Measurements from ENCODE around the gene SCMH1.

SCMH1 gene

DNA sequence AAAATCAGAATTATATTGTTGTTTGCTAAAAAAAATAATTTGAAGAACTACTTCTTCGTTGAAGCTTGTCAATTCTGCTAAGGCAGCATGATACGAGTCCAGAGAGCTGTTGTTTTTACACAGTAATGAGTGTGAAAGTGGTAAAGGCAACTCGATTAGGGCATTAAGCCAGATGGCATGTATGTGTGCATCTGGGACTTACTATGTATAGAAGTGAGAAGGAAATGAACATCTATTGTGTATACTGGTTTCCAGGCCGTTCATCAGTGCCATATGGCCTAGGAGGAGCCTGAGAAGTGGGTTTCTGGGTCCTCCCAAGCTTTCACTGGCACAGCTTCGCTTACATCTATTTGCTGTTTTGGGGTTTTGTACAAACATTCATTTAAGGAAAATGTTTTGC lies 256.9 kb downstream of the SCMH1 start:
- TF ChIP-seq FOXM1 (IDR thresholded peaks at IDR 0.05; ENCODE audit: borderline replicate concordance, low read depth) = no peak
- no peak for TF ChIP-seq TAF1 (IDR thresholded peaks at IDR 0.05; ENCODE audit: low read depth)
- no peak for TF ChIP-seq CREB1 (IDR thresholded peaks at IDR 0.05; ENCODE audit: low read depth)
- TF ChIP-seq ZBTB7A (IDR thresholded peaks at IDR 0.05; ENCODE audit: low read depth) = no peak
- TF ChIP-seq, protein P1, sequence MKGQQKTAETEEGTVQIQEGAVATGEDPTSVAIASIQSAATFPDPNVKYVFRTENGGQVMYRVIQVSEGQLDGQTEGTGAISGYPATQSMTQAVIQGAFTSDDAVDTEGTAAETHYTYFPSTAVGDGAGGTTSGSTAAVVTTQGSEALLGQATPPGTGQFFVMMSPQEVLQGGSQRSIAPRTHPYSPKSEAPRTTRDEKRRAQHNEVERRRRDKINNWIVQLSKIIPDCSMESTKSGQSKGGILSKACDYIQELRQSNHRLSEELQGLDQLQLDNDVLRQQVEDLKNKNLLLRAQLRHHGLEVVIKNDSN (IDR thresholded peaks at IDR 0.05) = no peak

DNA sequence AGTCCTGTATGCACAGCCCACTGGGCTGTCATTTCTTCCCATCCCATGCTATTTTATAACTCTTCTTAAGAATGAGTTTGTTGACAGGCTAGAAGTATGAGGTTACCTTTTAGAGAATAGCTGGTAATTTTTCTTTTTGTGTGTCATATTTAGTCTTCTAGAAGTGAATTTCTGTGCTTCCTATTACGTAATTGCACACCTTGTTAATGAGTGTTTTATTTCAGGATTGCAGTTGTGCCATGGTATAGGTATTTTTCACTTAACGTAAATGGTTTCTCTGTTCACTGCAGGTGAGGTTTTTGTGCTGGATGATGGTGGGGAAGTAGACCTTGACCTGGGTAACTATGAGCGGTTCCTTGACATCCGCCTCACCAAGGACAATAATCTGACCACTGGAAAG lies 257.6 kb downstream of the SCMH1 start:
- TF ChIP-seq TCF12 (IDR thresholded peaks at IDR 0.05; ENCODE audit: low read depth) = no peak
- no peak for TF ChIP-seq RAD21 (IDR thresholded peaks at IDR 0.05; ENCODE audit: low read depth)
- no peak for TF ChIP-seq CREB1 (IDR thresholded peaks at IDR 0.05; ENCODE audit: low read depth)
- TF ChIP-seq, protein P2, sequence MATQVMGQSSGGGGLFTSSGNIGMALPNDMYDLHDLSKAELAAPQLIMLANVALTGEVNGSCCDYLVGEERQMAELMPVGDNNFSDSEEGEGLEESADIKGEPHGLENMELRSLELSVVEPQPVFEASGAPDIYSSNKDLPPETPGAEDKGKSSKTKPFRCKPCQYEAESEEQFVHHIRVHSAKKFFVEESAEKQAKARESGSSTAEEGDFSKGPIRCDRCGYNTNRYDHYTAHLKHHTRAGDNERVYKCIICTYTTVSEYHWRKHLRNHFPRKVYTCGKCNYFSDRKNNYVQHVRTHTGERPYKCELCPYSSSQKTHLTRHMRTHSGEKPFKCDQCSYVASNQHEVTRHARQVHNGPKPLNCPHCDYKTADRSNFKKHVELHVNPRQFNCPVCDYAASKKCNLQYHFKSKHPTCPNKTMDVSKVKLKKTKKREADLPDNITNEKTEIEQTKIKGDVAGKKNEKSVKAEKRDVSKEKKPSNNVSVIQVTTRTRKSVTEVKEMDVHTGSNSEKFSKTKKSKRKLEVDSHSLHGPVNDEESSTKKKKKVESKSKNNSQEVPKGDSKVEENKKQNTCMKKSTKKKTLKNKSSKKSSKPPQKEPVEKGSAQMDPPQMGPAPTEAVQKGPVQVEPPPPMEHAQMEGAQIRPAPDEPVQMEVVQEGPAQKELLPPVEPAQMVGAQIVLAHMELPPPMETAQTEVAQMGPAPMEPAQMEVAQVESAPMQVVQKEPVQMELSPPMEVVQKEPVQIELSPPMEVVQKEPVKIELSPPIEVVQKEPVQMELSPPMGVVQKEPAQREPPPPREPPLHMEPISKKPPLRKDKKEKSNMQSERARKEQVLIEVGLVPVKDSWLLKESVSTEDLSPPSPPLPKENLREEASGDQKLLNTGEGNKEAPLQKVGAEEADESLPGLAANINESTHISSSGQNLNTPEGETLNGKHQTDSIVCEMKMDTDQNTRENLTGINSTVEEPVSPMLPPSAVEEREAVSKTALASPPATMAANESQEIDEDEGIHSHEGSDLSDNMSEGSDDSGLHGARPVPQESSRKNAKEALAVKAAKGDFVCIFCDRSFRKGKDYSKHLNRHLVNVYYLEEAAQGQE (IDR thresholded peaks at IDR 0.05; ENCODE audit: low read depth) = no peak
- no peak for TF ChIP-seq NFIC (IDR thresholded peaks at IDR 0.05)
- TF ChIP-seq TEAD4 (IDR thresholded peaks at IDR 0.05) = no peak
- no peak for TF ChIP-seq ZBTB7A (IDR thresholded peaks at IDR 0.05; ENCODE audit: low read depth)
- no peak for TF ChIP-seq TAF1 (IDR thresholded peaks at IDR 0.05; ENCODE audit: low read depth)
- TF ChIP-seq YY1 (IDR thresholded peaks at IDR 0.05; ENCODE audit: low read depth) = no peak
- no peak for TF ChIP-seq EGR1 (IDR thresholded peaks at IDR 0.05)
- TF ChIP-seq FOXM1 (IDR thresholded peaks at IDR 0.05; ENCODE audit: borderline replicate concordance, low read depth) = no peak
- TF ChIP-seq CEBPB (IDR thresholded peaks at IDR 0.05) = no peak
- TF ChIP-seq EP300 (IDR thresholded peaks at IDR 0.05; ENCODE audit: borderline replicate concordance) = no peak
- TF ChIP-seq, protein P1 (IDR thresholded peaks at IDR 0.05) = no peak

DNA sequence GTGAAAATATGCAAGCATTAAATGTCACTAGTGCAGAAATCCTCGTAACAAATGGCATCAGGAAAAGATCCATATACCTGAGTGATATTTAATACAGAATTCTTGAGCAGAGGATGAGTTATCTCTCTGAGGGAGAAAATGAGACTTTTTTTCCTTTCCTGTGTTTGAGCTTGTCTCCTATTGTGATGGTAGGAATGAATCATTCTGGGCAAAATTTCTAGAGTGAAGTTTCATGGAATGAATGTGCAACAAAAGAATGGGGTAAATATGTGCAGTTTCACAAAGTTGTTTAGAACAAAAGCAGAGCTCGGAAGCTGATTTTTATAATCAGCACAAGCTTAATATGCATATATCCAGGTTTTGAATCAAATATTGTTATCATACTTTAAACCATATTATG lies 258.0 kb downstream of the SCMH1 start:
- TF ChIP-seq TCF12 (IDR thresholded peaks at IDR 0.05; ENCODE audit: low read depth) (no peak), RAD21 (IDR thresholded peaks at IDR 0.05; ENCODE audit: low read depth) (no peak), EGR1 (IDR thresholded peaks at IDR 0.05) (no peak), NFIC (IDR thresholded peaks at IDR 0.05) (no peak), YY1 (IDR thresholded peaks at IDR 0.05; ENCODE audit: low read depth) (no peak), FOXM1 (IDR thresholded peaks at IDR 0.05; ENCODE audit: borderline replicate concordance, low read depth) (no peak), CEBPB (IDR thresholded peaks at IDR 0.05) (no peak), CREB1 (IDR thresholded peaks at IDR 0.05; ENCODE audit: low read depth) (no peak), TEAD4 (IDR thresholded peaks at IDR 0.05) (no peak), EP300 (IDR thresholded peaks at IDR 0.05; ENCODE audit: borderline replicate concordance) (no peak), ZBTB7A (IDR thresholded peaks at IDR 0.05; ENCODE audit: low read depth) (no peak)
- TF ChIP-seq, protein P3, sequence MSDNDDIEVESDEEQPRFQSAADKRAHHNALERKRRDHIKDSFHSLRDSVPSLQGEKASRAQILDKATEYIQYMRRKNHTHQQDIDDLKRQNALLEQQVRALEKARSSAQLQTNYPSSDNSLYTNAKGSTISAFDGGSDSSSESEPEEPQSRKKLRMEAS (IDR thresholded peaks at IDR 0.05) = no peak
- TF ChIP-seq, protein P1 (IDR thresholded peaks at IDR 0.05) = no peak
- TF ChIP-seq, protein P2 (IDR thresholded peaks at IDR 0.05; ENCODE audit: low read depth) = no peak

DNA sequence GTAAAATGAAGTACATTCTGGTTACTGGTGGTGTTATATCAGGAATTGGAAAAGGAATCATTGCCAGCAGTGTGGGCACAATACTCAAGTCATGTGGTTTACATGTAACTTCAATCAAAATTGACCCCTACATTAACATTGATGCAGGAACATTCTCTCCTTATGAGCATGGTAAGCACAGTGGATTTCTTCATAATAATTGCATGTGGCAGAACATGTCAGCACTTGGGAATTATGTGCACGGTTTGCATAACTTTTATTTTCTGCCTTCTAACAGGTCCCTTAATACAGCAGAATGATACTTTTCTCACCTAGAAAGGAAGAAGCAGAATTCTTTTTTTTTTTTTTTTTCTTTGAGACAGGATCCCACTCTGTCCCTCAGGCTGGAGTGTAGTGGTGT lies 258.8 kb downstream of the SCMH1 start:
- TF ChIP-seq, protein P3 (IDR thresholded peaks at IDR 0.05) = no peak
- TF ChIP-seq, protein P1 (IDR thresholded peaks at IDR 0.05) = no peak
- TF ChIP-seq TCF12 (IDR thresholded peaks at IDR 0.05; ENCODE audit: low read depth) = no peak

DNA sequence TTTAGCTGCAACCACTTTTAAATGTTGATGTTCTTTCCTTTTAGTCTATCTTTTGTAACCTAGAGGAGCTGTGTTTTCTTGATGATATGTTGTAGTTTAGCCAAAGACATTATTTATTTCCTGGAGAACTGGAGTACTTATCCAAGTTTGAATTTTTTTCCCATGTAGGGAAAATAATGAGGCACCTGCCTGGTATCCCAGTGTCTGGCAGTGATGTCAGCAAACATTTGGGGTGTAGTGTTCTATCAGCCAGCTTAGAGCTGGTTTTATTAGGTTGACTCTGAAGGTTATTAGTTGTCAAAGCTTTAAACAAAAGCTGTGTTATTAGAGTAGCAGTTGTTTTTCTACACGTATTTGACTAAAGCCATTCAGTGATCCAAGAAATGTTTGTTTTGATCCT lies 259.4 kb downstream of the SCMH1 start:
- TF ChIP-seq TAF1 (IDR thresholded peaks at IDR 0.05; ENCODE audit: low read depth) (no peak), FOXM1 (IDR thresholded peaks at IDR 0.05; ENCODE audit: borderline replicate concordance, low read depth) (no peak), RAD21 (IDR thresholded peaks at IDR 0.05; ENCODE audit: low read depth) (no peak), TEAD4 (IDR thresholded peaks at IDR 0.05) (no peak), CREB1 (IDR thresholded peaks at IDR 0.05; ENCODE audit: low read depth) (no peak), TCF12 (IDR thresholded peaks at IDR 0.05; ENCODE audit: low read depth) (no peak), ZBTB7A (IDR thresholded peaks at IDR 0.05; ENCODE audit: low read depth) (no peak), NFIC (IDR thresholded peaks at IDR 0.05) (no peak), EP300 (IDR thresholded peaks at IDR 0.05; ENCODE audit: borderline replicate concordance) (no peak)
- TF ChIP-seq, protein P3 (IDR thresholded peaks at IDR 0.05) = no peak
- TF ChIP-seq, protein P1 (IDR thresholded peaks at IDR 0.05) = no peak
- TF ChIP-seq, protein P2 (IDR thresholded peaks at IDR 0.05; ENCODE audit: low read depth) = no peak
